Adrenal gland (tissue), 12 donors: ENCODE data around the gene CERT1. TPM values are rescaled to one million over a fixed set of nuclear protein-coding genes. Genes with fewer than 3 reads are reported as not detected.

Experiments used
- DNase-seq, 7 donors: peaks; one replicate each; pipeline ENCODE4 v3.0.0-alpha.2; 2019 to 2020
- H3K27ac ChIP-seq, 5 donors: fragments of 200-600 bp; sonication (generic) in 4 of 5; 1 replicate in 3 of 5; 2 replicates in 2 of 5; pipeline versions ENCODE4 v1.5.1 to v1.8.0; 2016 to 2020; ENCODE audit warnings: mild to moderate bottlenecking in 1 of 5
- H3K27me3 ChIP-seq: fragments of 200-600 bp; 2 replicates; pipeline ENCODE4 v1.8.0; 2021
- H3K36me3 ChIP-seq, 2 donors: fragments of 200-600 bp; replicated peaks in 1 of 2; 1 replicate in 1 of 2; 2 replicates in 1 of 2; pipeline versions ENCODE4 v1.5.1 to v1.8.0; 2018 to 2022
- H3K4me1 ChIP-seq, 2 donors: fragments of 200-600 bp; replicated peaks in 1 of 2; 1 replicate in 1 of 2; 2 replicates in 1 of 2; pipeline versions ENCODE4 v1.5.1 to v1.8.0; 2018 to 2021
- H3K4me3 ChIP-seq, 4 donors: fragments of 200-600 bp; sonication (generic) in 3 of 4; one replicate each; pipeline ENCODE4 v1.5.1; 2016 to 2018
- H3K9me3 ChIP-seq, 3 donors: fragments of 200-600 bp; sonication (generic) in 1 of 3; replicated peaks in 1 of 3; 1 replicate in 2 of 3; 2 replicates in 1 of 3; pipeline versions ENCODE4 v1.5.1 to v1.8.0; 2016 to 2021
- POLR2A ChIP-seq, 2 donors: fragments of 450-650 bp; IDR thresholded peaks; one replicate each; pipeline ENCODE4 v1.6.1; 2017; ENCODE audit warnings: antibody characterized with exemption in 2 of 2, mild to moderate bottlenecking in 2 of 2, moderate library complexity in 1 of 2
- WGBS, 4 donors: extraction: QIAGEN DNeasy Blood & Tissue Kit in 2 of 4; methylation state at CpG; one replicate each; pipeline versions ENCODE4 v1.1.5 to v1.1.7; 2013 to 2017; 5-methylcytosine and 5-hydroxymethylcytosine counted together
- intact Hi-C, 2 donors: fragments of 100-400 bp; cut with DNase I; formaldehyde crosslinking; loops; one replicate each; pipeline versions ENCODE4 v1.14.1 to v1.15.0; 2022 to 2023
- polyA plus RNA-seq, 3 donors: library from polyadenylated mRNA; stranded (reverse); fragments of 200-250 nt in 2 of 3; fragments of 350-450 nt in 1 of 3; fragmentation: Illumina TruSeq in 1 of 3; extraction: RNeasy Lipid Tissue Mini Kit (QIAGEN cat#74804) in 1 of 3; gene quantifications; one replicate each; pipeline ENCODE4 v1.2.3, GENCODE V29; 2013 to 2014
- total RNA-seq, 9 donors: library from RNA; depleted of rRNA in 4 of 9; stranded (reverse); fragments of >200 nt in 4 of 9; fragments of 120-200 nt in 1 of 9; fragmentation: NEBNext Ultra II Directional in 1 of 9; extraction: Animal tissue kit (Norgen Biotek cat#: 25700) in 1 of 9; gene quantifications; one replicate each; pipeline versions ENCODE4 v1.1.0 to v1.2.4, GENCODE V29; 2013 to 2023
- TF ChIP-seq, protein P1 (sequence below), 6 experiments: fragments of 450-650 bp in 4 of 6; fragments of 200-600 bp in 2 of 6; sonication (generic) in 1 of 6; IDR thresholded peaks; 1 replicate in 5 of 6; 2 replicates in 1 of 6; pipeline versions ENCODE4 v1.5.1 to v1.8.0; 2016 to 2021; ENCODE audit warnings: antibody characterized with exemption in 6 of 6, mild to moderate bottlenecking in 2 of 6, moderate library complexity in 1 of 6
- donor health status: healthy with polysubstance abuse.
- donor health status: Bipolar disorder and iron deficiency.
- donor health status: DM: yes; HTN: yes; CAD: no.
- donor health status: DM: no; HTN: no; CAD: no.
- donor health status: DM: no; HTN: no; CAD: no.
- donor health status: DM: yes; HTN: yes; CAD: no.

CERT1 gene
- total and polyA plus RNA-seq, 12 donors, result 5.7 to 67.6 (median 50.4) TPM

DNA sequence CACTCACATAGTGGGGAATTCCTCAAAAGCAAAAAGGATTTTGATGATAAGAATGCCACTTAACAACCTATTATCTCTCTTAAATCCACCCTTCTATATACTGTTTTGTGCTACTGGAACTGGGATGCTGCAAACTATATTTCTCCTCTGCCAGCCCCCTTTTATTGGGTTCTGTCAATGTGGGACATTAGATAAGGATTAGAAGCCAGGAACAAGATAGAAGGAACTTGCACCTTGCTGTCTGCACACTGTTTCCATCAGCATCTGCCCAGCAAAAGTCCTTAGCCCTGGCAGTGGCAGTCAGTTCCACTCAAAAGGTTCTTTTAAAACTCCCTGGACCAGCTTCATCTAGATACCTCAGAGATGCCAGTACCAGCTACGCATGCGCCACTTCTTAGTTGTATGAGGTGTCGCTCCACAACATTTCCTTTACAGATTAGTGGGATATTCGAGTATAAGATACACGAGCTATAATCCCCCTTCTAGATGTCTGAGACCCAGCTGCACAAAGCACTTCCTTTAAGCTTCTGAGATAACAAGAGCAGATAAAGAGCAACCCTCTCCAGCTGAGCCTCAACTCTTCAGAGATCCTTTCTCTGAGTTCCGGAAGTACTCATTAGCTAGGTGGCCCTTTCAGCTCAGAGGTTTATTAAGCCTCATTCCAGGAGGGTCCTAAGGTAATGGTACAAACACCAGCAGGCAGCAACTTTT is 45.3 kb downstream of the CERT1 start:
- Histone ChIP-seq H3K4me3 (no peak overlapping the region), H3K27me3 (no peaks in the 10 kb centered on the region), H3K27ac (no peak overlapping the region), H3K4me1 (peaks cover 10 to 12% of the 10 kb centered on the region in 2 donors), H3K36me3 (no peaks in the 10 kb centered on the region), H3K9me3 (peaks cover 0 to 22% (median 20%) of the 10 kb centered on the region in 3 donors)
- 89 to 91% (median 90%) methylated on average over 6 of the region's 6 CpGs for WGBS, 4 donors
- no peak for DNase-seq
- intact Hi-C loops, result no loop called here
- no peak for TF ChIP-seq POLR2A (IDR thresholded peaks at IDR 0.05)
- TF ChIP-seq, protein P1, sequence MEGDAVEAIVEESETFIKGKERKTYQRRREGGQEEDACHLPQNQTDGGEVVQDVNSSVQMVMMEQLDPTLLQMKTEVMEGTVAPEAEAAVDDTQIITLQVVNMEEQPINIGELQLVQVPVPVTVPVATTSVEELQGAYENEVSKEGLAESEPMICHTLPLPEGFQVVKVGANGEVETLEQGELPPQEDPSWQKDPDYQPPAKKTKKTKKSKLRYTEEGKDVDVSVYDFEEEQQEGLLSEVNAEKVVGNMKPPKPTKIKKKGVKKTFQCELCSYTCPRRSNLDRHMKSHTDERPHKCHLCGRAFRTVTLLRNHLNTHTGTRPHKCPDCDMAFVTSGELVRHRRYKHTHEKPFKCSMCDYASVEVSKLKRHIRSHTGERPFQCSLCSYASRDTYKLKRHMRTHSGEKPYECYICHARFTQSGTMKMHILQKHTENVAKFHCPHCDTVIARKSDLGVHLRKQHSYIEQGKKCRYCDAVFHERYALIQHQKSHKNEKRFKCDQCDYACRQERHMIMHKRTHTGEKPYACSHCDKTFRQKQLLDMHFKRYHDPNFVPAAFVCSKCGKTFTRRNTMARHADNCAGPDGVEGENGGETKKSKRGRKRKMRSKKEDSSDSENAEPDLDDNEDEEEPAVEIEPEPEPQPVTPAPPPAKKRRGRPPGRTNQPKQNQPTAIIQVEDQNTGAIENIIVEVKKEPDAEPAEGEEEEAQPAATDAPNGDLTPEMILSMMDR (IDR thresholded peaks at IDR 0.05), result no peak

DNA sequence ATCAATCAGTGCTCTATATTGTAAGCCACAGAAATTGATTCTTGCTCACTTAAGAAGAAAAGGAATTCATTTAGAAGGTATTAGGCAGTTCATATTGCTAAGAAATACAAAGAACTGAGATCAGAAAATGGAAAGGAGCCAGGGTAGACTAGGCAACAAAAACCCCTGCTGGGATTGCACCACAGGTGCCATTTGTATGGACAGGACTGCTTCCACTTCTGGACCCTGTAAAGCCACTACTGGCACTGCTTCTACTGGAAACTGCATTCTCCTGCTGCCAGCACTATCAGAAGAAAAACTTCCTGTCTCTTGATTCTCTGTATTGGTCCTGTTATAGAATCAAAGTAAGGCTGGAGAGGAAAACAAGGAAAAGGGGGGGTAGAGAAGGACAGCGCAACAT is 45.9 kb downstream of the CERT1 start:
- 78 to 82% (median 81%) methylated on average over 1 of the region's 1 CpG for WGBS, 4 donors
- Histone ChIP-seq H3K27ac (no peak overlapping the region), H3K27me3 (no peaks in the 10 kb centered on the region), H3K36me3 (no peaks in the 10 kb centered on the region), H3K4me3 (no peak overlapping the region), H3K4me1 (peaks cover 12 to 17% of the 10 kb centered on the region in 2 donors), H3K9me3 (peaks cover 0 to 22% (median 17%) of the 10 kb centered on the region in 3 donors)
- intact Hi-C loops, result no loop called here
- peak in 1 of 7 donors; percentile 15 for DNase-seq
- TF ChIP-seq, protein P1 (IDR thresholded peaks at IDR 0.05), result no peak

DNA sequence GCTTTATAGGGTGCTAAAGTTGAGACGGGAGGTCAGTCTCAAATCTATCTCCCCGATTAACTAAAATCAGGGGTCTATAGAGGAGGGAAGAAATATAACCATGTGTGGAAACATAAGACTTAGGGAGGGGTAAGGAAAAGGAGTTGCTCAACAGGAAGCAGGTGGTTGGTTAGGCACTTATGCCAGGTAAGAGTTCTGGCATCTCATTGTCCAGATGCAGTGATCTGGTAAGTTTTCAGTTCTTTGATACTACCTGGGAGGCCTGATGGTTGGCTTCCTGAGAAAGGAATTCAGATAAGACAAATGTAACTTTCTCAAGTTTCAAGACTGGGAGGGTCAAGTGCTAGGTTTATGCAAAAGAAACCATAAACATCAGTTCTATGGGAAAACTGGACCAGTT is 47.7 kb downstream of the CERT1 start:
- Histone ChIP-seq H3K4me3 (no peak overlapping the region), H3K27ac (no peak overlapping the region), H3K4me1 (peaks cover 12 to 20% of the 10 kb centered on the region in 2 donors), H3K36me3 (no peaks in the 10 kb centered on the region), H3K9me3 (peaks cover 0 to 5% (median under 1%) of the 10 kb centered on the region in 3 donors), H3K27me3 (no peaks in the 10 kb centered on the region)
- TF ChIP-seq POLR2A (IDR thresholded peaks at IDR 0.05), result no peak
- TF ChIP-seq, protein P1 (IDR thresholded peaks at IDR 0.05), result no peak
- no peak for DNase-seq
- intact Hi-C loops, result no loop called here
- 92 to 96% (median 92%) methylated on average over 2 of the region's 2 CpGs for WGBS, 4 donors

DNA sequence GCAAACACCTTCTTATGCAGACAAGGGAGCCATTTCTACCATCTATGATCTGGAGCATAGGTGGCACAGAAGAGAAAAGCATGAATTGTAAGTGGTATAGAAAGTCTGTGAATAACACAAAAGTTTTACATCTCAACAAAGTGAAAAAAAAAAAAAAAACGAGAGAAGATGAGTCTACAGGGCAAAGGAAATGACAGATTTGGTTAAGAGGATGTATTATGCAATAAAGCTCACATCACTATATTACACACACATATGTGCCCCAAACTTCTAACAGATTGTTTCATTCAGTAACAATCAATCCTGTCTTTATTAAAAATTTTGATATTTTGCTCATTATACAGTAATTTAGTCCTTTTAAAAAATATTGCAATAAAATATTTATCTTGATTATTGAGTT is 49.8 kb downstream of the CERT1 start:
- H3K4me1 ChIP-seq, result peaks cover 12 to 20% of the 10 kb centered on the region in 2 donors
- WGBS, 4 donors, result 16 to 37% (median 30%) methylated on average over 1 of the region's 1 CpG
- DNase-seq, result no peak
- no peak for TF ChIP-seq POLR2A (IDR thresholded peaks at IDR 0.05)
- TF ChIP-seq, protein P1 (IDR thresholded peaks at IDR 0.05), result no peak
- H3K27me3 ChIP-seq, result no peaks in the 10 kb centered on the region
- intact Hi-C loops, result no loop called here
- H3K27ac ChIP-seq, result no peak overlapping the region
- H3K9me3 ChIP-seq, result no peaks in the 10 kb centered on the region
- H3K4me3 ChIP-seq, result no peak overlapping the region
- no peaks in the 10 kb centered on the region for H3K36me3 ChIP-seq
